Measurements from ENCODE around the gene F13A1.

The F13A1 gene

DNA sequence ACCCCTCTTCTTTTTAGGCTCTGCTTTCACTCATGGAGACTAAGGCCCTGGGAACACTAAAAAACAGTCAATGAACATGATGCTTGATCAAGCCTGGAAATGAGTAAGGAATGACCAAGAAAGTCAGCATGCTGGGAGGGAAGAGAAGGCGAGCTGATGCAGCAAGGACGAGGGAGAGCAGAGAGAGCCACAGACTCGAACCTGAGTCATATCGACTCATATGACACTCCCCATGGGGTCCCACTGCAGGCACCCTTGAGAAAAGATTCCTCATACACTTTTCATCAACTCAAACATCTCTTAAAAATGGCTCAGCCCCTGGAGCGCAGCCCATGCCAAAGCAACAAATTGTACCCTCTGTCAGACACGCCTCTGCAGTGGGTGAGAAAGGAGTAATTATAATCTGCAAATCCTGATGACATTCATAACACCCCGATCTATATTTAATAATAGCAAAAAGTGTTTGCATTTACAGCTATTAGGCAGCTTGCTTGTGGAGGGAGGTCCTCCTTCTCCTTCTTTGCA is 127.2 kb downstream of the F13A1 start:
- DNase-seq (ENCODE audit: low read depth in 1 of 2, low spot score in 1 of 2) = no peak
- no peak overlapping the region for H3K4me3 ChIP-seq (replicated peaks; ENCODE audit: insufficient read depth, low read length)
- no peaks in the 10 kb centered on the region for H3K27me3 ChIP-seq (ENCODE audit: insufficient read depth, poor library complexity, severe bottlenecking)
- no peak for TF ChIP-seq GABPA (IDR thresholded peaks at IDR 0.05; ENCODE audit: low read depth)
- no peak for TF ChIP-seq POLR2AphosphoS5 (IDR thresholded peaks at IDR 0.05; ENCODE audit: low read depth)
- TF ChIP-seq, protein P1, sequence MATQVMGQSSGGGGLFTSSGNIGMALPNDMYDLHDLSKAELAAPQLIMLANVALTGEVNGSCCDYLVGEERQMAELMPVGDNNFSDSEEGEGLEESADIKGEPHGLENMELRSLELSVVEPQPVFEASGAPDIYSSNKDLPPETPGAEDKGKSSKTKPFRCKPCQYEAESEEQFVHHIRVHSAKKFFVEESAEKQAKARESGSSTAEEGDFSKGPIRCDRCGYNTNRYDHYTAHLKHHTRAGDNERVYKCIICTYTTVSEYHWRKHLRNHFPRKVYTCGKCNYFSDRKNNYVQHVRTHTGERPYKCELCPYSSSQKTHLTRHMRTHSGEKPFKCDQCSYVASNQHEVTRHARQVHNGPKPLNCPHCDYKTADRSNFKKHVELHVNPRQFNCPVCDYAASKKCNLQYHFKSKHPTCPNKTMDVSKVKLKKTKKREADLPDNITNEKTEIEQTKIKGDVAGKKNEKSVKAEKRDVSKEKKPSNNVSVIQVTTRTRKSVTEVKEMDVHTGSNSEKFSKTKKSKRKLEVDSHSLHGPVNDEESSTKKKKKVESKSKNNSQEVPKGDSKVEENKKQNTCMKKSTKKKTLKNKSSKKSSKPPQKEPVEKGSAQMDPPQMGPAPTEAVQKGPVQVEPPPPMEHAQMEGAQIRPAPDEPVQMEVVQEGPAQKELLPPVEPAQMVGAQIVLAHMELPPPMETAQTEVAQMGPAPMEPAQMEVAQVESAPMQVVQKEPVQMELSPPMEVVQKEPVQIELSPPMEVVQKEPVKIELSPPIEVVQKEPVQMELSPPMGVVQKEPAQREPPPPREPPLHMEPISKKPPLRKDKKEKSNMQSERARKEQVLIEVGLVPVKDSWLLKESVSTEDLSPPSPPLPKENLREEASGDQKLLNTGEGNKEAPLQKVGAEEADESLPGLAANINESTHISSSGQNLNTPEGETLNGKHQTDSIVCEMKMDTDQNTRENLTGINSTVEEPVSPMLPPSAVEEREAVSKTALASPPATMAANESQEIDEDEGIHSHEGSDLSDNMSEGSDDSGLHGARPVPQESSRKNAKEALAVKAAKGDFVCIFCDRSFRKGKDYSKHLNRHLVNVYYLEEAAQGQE (IDR thresholded peaks at IDR 0.05; ENCODE audit: insufficient replicate concordance, low read depth) = no peak
- TF ChIP-seq SPI1 (IDR thresholded peaks at IDR 0.05; ENCODE audit: borderline replicate concordance, low read depth) = no peak
- no peak overlapping the region for H3K27ac ChIP-seq (replicated peaks)

DNA sequence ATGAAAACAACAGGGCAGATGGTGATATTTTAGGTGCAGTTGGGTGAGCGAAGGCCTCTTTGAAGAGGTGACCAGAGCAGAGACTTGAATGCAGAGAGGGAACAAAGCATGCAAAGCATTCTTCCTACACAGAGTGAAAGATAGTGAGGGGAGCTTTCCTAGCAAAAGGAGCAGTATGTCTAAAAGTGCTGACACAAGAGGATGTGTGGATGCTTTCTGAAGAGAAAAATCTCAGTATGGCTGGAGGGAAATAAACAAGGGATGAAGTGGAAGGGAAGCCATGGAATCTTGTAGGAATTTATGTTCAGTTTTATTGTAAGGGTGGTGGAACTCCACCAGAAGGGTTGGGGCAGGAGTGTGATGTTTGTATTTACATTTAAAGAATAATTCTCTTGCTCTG is 128.6 kb downstream of the F13A1 start:
- Histone ChIP-seq H3K4me3 (replicated peaks; ENCODE audit: insufficient read depth, low read length) (no peak overlapping the region), H3K27me3 (ENCODE audit: insufficient read depth, poor library complexity, severe bottlenecking) (no peaks in the 10 kb centered on the region), H3K27ac (replicated peaks) (no peak overlapping the region)
- no peak for DNase-seq (ENCODE audit: low read depth in 1 of 2, low spot score in 1 of 2)
- no peak for TF ChIP-seq SPI1 (IDR thresholded peaks at IDR 0.05; ENCODE audit: borderline replicate concordance, low read depth)
- TF ChIP-seq, protein P1 (IDR thresholded peaks at IDR 0.05; ENCODE audit: insufficient replicate concordance, low read depth) = no peak
- TF ChIP-seq GABPA (IDR thresholded peaks at IDR 0.05; ENCODE audit: low read depth) = no peak
- no peak for TF ChIP-seq POLR2AphosphoS5 (IDR thresholded peaks at IDR 0.05; ENCODE audit: low read depth)
- TF ChIP-seq, protein P2, sequence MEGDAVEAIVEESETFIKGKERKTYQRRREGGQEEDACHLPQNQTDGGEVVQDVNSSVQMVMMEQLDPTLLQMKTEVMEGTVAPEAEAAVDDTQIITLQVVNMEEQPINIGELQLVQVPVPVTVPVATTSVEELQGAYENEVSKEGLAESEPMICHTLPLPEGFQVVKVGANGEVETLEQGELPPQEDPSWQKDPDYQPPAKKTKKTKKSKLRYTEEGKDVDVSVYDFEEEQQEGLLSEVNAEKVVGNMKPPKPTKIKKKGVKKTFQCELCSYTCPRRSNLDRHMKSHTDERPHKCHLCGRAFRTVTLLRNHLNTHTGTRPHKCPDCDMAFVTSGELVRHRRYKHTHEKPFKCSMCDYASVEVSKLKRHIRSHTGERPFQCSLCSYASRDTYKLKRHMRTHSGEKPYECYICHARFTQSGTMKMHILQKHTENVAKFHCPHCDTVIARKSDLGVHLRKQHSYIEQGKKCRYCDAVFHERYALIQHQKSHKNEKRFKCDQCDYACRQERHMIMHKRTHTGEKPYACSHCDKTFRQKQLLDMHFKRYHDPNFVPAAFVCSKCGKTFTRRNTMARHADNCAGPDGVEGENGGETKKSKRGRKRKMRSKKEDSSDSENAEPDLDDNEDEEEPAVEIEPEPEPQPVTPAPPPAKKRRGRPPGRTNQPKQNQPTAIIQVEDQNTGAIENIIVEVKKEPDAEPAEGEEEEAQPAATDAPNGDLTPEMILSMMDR (IDR thresholded peaks at IDR 0.05; ENCODE audit: insufficient read depth, low read length) = no peak

DNA sequence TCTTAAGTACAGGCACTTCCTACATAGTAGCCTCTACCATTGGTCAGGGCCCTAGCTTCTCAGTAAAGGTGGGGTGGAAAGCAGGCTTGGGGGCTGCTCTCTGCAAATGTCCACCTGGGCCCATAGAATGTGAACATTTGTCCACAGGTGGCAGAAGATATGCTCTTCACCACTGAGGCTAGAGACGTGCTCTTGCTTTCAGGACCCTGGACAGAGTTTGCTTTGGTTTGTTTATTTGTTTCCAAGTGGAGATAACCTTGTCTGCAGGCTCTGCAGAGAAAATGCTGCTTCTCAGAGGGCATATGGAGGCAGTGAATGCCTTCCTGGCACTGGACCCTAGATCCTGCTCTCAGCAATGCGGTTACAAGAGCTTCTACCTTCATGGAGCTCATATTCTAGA is 129.0 kb downstream of the F13A1 start:
- no peak for DNase-seq (ENCODE audit: low read depth in 1 of 2, low spot score in 1 of 2)
- Histone ChIP-seq H3K27ac (replicated peaks) (no peak overlapping the region), H3K4me3 (replicated peaks; ENCODE audit: insufficient read depth, low read length) (no peak overlapping the region), H3K27me3 (ENCODE audit: insufficient read depth, poor library complexity, severe bottlenecking) (no peaks in the 10 kb centered on the region)
- no peak for TF ChIP-seq POLR2AphosphoS5 (IDR thresholded peaks at IDR 0.05; ENCODE audit: low read depth)
- TF ChIP-seq, protein P1 (IDR thresholded peaks at IDR 0.05; ENCODE audit: insufficient replicate concordance, low read depth) = peak; percentile 96

DNA sequence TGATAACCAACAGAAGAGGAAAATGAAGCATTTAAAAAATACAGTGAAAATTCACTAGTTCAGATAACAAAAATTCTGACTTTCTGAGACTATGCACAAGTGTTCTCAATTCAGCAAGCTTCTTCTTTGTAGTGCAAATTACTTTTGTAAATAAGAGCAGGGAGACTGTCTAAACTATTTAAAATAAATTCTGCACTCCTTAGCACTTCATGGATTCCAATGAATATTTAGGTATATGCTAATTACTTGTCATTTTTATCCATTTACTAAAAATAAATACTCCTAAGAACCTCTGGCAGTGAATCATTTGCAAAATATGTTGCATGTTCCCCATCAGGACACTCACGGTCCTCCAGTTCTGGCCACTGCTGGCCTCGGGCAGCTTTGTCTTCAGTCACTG is 139.8 kb downstream of the F13A1 start:
- TF ChIP-seq POLR2AphosphoS5 (IDR thresholded peaks at IDR 0.05; ENCODE audit: low read depth) (no peak), SPI1 (IDR thresholded peaks at IDR 0.05; ENCODE audit: borderline replicate concordance, low read depth) (no peak), GABPA (IDR thresholded peaks at IDR 0.05; ENCODE audit: low read depth) (no peak)
- TF ChIP-seq, protein P2 (IDR thresholded peaks at IDR 0.05; ENCODE audit: insufficient read depth, low read length) = no peak
- TF ChIP-seq, protein P1 (IDR thresholded peaks at IDR 0.05; ENCODE audit: insufficient replicate concordance, low read depth) = no peak
- Histone ChIP-seq H3K27me3 (ENCODE audit: insufficient read depth, poor library complexity, severe bottlenecking) (no peaks in the 10 kb centered on the region), H3K4me3 (replicated peaks; ENCODE audit: insufficient read depth, low read length) (no peak overlapping the region), H3K27ac (replicated peaks) (no peak overlapping the region)
- DNase-seq (ENCODE audit: low read depth in 1 of 2, low spot score in 1 of 2) = no peak
